Pons (tissue), 1 donor: Measurements from ENCODE around the gene ABCC5.
A peak's percentile ranks its signal among the peaks of the same experiment; 100 is the strongest.
"Not testable (repeated sequence)": the region's sequence is repeated elsewhere in the genome, so short reads cannot be mapped to it uniquely, and the experiment has no call there.

Experiments
- DNase-seq: peaks from one replicate; pipeline ENCODE4 v3.0.0-alpha.2; 2016; ENCODE audit warnings: low spot score

Gene ABCC5

GRCh38 chr3:184017672-184018423 lies at the start of gene ABCC5:
TSS of gene ABCC5 (minus strand) at chr3:184017884. CDS start at chr3:184014392, 3,492 bp downstream.
- peak; percentile 94 for DNase-seq

DNA sequence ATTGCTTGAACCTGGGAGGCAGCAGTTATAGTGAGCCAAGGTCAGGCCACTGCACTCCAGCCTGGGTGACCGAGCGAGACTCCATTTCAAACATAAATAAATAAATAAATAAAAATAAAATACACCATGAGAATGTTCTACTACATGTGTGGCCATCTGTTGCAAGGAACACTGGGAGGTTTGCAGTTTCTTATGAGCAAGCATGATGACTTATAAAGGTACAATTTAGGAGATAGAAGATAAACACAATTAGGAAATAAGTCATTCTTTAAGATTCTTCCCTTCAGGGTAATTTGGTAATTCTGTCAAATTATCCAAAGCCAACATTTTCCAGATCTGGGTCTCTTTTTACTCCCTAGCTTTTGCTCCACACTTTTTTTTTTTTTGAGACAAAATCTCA lies 48.5 kb upstream of the ABCC5 start:
- DNase-seq: no peak

DNA sequence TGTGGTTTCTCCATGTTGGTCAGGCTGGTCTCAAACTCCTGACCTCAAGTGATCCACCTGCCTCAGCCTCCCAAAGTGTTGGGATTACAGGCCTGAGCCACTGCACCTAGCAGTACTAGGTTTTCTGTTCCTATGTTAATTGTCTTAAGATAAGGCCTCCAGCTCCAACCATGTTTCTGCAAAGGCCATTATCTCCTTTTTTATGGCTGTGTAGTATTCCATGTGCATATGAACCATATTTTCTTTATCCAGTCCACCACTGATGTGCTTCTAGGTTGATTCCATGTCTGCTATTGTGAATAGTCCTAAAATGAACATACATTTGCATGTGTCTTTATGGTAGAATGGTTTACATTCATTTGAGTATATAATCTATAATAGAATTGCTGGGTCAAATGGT lies 45.0 kb upstream of the ABCC5 start:
- no peak for DNase-seq

GRCh38 chr3:184059424-184059823 lies 41.7 kb upstream of the ABCC5 start:
- no peak for DNase-seq

DNA sequence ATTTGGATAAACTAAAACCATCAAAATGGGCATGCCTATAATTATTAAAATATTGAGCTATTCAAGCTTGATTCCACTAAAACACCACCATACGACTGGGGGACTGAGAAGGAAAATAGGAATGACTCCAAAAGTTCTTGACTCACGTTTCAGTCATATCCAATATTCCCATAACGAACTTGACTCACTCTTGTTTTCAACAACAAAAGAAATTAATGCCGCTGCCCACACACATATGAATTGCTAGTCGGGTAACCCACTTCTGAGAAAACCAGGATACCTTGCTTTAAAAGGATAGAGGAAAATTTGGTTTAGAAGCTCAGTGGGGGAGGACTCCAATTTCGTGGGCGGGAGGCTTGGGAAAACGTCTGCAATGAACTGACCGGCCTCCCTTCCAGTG lies 40.3 kb upstream of the ABCC5 start:
- DNase-seq: no peak

DNA sequence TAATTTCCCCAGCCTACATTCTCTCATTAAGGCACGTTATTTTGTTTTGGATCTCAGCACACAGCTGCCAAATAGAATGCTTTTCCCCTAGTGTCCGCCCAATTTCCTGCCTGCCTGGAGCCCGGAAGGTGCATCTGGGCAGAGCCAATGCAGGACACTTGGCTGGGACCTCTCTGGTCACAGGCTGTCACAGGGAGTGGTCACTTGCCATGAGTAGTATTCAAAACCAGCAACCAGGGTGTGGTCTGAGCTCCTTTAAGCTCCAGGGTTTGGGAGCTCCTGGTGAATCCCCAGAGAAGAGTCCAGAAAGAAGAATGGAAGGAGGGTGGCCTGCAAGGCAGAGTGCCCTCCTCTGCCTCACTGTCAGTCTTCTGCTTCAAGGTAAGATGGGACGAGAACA lies 35.1 kb upstream of the ABCC5 start, which contains the start of gene HTR3C:
TSS of gene HTR3C (plus strand) at position 281 of the 400 bp plus-strand sequence. CDS start at position 315, 34 bp downstream.
- DNase-seq: no peak

DNA sequence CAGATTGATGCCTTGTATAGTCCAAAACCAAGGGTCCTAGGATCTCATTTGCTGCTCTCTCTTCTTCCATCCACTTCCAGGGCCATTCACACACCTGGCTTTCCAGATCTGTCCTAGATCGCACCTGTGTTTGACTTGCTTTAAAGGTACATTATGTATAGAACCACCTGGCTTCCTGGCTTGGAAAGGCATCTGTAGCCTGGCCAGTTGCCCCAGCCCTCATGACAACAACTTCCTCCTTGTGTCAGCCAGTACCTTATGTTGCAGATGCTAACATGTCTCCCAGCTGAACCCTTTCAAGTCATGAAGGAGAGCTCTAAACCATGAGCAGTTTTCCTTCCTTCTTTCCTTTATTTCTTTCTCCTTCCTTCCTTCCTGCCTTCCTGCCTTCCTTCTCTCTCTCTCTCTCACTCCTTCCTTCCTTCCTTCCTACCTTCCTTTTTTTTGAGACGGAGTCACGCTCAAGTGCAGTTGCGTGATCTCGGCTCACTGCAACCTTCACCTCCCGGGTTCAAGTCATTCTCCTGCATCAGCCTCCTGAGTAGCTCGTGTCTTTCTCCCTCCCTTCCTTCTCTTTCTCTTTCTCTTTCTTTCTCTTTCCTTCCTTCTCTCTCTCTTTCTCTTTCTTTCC lies 32.6 kb upstream of the ABCC5 start:
- no peak for DNase-seq

GRCh38 chr3:184045995-184046394 lies 28.3 kb upstream of the ABCC5 start:
- DNase-seq: no peak

GRCh38 chr3:184042617-184043016 lies 24.9 kb upstream of the ABCC5 start:
- no peak for DNase-seq

GRCh38 chr3:184040010-184040409 lies 22.3 kb upstream of the ABCC5 start:
- no peak for DNase-seq

DNA sequence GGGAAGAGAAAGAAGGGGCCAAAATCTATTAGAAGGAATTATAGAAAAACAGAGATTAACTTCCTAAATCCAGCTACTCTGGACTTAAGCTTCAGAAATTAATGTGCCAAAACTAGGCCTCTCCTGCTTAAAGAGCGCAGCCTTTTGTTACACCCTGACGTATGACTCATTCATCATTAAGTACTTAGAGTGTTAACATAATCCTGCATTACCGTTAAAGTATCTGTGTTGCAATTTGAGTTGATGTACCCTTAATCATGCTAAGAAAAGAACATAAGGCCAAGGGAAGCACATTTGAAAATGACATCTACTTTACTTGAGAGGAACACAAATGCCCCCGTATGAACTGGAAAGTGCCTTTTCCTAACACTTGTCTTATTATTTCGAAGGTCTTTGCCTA lies 21.7 kb upstream of the ABCC5 start:
- DNase-seq: no peak

DNA sequence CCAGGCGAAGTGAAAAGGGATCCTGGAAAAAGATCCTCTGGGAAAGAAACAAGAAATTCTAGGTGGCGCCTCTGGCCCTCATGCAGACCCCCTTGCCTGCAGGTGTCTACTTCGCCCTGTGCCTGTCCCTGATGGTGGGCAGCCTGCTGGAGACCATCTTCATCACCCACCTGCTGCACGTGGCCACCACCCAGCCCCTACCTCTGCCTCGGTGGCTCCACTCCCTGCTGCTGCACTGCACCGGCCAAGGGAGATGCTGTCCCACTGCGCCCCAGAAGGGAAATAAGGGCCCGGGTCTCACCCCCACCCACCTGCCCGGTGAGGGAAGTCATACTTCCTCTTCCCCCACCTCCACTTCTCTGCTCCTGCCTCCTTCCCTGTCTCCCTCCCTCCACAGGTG lies 20.6 kb upstream of the ABCC5 start:
- not testable (repeated sequence) for DNase-seq

DNA sequence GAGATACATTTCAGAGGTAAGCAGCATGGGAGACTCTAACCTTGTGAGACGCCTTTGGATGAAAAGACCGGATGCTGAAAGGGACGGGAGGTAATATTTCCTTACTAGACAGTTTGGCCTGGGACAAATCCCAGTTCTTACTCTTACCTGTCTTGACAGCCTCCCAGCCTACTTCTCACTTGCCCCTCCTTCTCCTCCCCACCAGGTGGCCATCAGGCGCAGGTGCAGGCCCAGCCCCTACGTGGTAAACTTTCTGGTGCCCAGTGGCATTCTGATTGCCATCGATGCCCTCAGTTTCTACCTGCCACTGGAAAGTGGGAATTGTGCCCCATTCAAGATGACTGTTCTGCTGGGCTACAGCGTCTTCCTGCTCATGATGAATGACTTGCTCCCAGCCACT lies 20.1 kb upstream of the ABCC5 start:
- DNase-seq: no peak

DNA sequence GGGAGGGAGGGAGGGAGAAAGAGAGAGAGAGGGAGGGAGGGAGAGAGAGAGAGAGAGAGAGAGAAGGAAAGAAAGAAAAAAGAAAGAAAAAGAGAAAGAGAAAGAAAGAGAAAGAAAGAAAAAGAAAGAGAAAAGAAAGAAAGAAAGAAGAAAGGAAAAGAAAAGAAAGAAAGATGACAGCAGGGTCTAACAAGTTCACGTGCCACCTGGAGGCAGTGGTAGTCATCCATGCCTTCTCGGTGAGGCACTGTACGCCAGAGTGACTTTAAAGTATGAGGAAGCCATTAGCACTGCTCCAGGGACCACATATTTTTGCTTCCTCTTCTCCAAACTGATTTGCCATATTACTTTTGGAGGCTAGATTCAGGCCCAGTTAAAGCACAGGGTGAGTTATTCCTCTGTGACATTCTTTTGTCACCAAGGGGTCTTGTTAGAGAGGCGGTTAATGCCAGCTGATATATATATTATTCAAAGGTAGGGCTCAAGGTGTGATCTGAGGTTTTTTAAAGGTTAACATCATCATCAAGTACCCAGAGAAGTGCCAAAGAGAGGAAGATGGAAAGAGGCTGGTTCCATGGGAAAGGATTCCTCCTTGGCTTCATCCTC lies 13.6 kb upstream of the ABCC5 start, which contains the start of gene HTR3D:
TSS of gene HTR3D (plus strand) at position 556 of the 606 bp plus-strand sequence. CDS start at position 556, 0 bp downstream.
- DNase-seq: no peak

- DNase-seq: no peak
Observed at GRCh38 chr3:184030536-184030935, 12.9 kb upstream of the ABCC5 start.

- no peak for DNase-seq
Observed at GRCh38 chr3:184029443-184029842, 11.8 kb upstream of the ABCC5 start.

DNA sequence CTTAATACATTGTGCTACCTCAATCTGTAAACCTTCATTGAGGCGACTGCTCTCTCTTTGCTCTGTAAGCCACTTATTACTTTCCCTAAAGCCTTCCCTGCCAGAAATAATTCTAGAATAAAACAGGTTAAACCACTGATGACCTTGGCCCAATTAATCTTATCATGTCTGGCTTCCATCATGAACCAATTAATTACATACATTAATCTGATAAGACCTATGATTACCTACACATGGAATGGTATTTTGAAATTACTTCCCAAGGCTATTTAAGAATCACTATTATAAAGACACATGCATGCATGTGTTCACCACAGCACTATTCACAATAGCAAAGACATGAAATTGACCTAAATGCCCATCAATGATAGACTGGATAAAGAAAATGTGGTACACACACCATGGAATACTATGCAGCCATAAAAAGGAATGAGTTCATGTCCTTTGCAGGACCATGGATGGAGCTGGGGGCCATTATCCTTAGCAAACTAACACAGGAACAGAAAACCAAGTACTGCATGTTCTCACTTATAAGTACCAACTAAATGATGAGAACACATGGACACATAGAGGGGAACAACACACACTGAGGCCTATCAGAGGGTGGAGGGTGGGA lies 10.7 kb upstream of the ABCC5 start:
- not testable (repeated sequence) for DNase-seq

GRCh38 chr3:184025256-184025655 lies 7.6 kb upstream of the ABCC5 start:
- DNase-seq: not testable (repeated sequence)

- DNase-seq: no peak
Observed at GRCh38 chr3:184022323-184022722, 4.6 kb upstream of the ABCC5 start.

- no peak for DNase-seq
Observed at GRCh38 chr3:184018424-184018973, 815 bp upstream of the ABCC5 start.

DNA sequence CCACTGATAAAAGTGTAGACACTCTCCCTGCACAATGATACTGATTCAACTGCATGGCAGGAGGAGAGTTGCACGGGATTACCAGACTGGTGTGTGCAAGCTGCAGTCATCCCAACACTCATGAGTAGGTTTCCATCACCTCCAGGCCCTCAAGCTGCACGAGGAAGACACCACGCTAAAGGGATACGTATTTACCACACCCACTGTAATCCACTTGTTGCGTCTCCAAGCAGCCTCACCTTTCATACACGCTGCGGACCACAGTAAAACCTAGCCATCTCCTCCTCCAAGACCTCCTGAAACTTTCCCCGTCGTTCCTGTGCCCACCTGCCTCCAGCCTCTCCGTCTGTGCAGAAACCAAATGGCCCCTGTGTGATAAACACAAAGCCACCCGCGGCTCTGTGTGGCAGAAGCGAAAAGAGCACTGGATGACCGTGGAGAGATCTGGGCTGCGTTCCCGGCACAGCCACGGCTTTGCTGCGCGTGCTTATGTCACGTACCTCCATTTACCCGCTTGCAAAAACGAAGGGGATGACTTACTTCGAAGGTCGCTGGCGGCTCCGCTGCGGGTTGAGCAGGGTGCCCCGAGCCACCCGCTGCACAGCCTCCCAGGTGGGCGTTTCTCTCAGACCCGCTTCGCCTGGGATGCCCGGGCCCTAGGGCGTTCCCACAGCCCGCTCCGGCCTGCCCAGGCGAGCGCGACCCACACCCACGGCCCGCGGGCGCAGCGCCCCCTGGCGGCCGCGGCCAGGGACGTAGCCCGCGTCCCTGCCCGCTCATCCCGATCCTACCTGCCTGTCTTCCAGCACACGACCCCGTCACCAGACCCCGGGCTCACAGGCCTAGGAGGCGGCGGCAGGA lies 643 bp downstream of the ABCC5 start:
- DNase-seq: peak; percentile 57
